GM12878 (cell line): ENCODE results near the gene SUPT4H1. TPM values are rescaled to one million over a fixed set of nuclear protein-coding genes. Genes with fewer than 3 reads are reported as not detected.

Experiments
- ATAC-seq: fragments of 200-7000 bp; cut with Tn5 transposase; 3 replicates; pipeline ENCODE4 v1.9.1; 2020; ENCODE audit warnings: mild to moderate bottlenecking, moderate library complexity
- BruUV-seq: library from RNA; stranded (reverse); fragments of 400-500 nt; replicated peaks from 2 replicates; lab custom pipeline; 2021; lab: Mats Ljungman, UMichigan
- CTCF ChIA-PET: fragments of 300-600 bp; sonication (Branson Sonifier 250); formaldehyde crosslinking; extraction: SDS; loops from one replicate; lab custom pipeline; 2021; ENCODE audit warnings: inconsistent platforms; lab: Yijun Ruan, JAX
- POLR2A ChIA-PET: fragments of 350-600 bp; formaldehyde crosslinking; extraction: SDS; loops from one replicate; lab custom pipeline; 2021; ENCODE audit warnings: inconsistent platforms; lab: Charles Lee
- RAD21 ChIA-PET: fragments of 300-600 bp; sonication (Branson Sonifier 250); formaldehyde crosslinking; loops from one replicate; lab custom pipeline; 2023; ENCODE audit warnings: antibody characterized with exemption; ENCODE audit not compliant: unreplicated experiment; lab: Charles Lee
- SMC1A ChIA-PET: fragments of 300-600 bp; sonication (Branson Sonifier 250); formaldehyde crosslinking; loops from one replicate; lab custom pipeline; 2023; ENCODE audit not compliant: unreplicated experiment, uncharacterized antibody; lab: Charles Lee
- DNase-seq: peaks from one replicate; pipeline ENCODE4 v3.0.0-alpha.2; 2011; ENCODE audit warnings: low read depth, low spot score
- FAIRE-seq: peaks from 3 replicates; lab custom pipeline; 2011; peaks lifted over from hg19 to GRCh38; lab: Jason Lieb, UNC
- H2AFZ ChIP-seq: 2 replicates; pipeline ENCODE4 v1.6.0; 2011; ENCODE audit warnings: low read depth, low read length, control low read depth; ENCODE audit not compliant: control insufficient read depth
- H3K27ac ChIP-seq: 2 replicates; pipeline ENCODE4 v1.5.1; 2011; ENCODE audit warnings: control low read depth; ENCODE audit not compliant: control insufficient read depth, insufficient read depth
- H3K27me3 ChIP-seq, 2 experiments: replicated peaks in 1 of 2; 2 replicates each; pipeline versions ENCODE4 v1.6.0 to v1.6.1; 2011; ENCODE audit warnings: low read length in 1 of 2; ENCODE audit not compliant: control insufficient read depth in 2 of 2, insufficient read depth in 2 of 2
- H3K36me3 ChIP-seq, 2 experiments: 2 replicates each; pipeline ENCODE4 v1.5.1; 2011; ENCODE audit warnings: low read length in 1 of 2; ENCODE audit not compliant: control insufficient read depth in 2 of 2, insufficient read depth in 2 of 2
- H3K4me1 ChIP-seq: 2 replicates; pipeline ENCODE4 v1.6.1; 2011; ENCODE audit warnings: mild to moderate bottlenecking, low read length, moderate library complexity, mixed read lengths; ENCODE audit not compliant: control insufficient read depth, insufficient read depth
- H3K4me2 ChIP-seq: 2 replicates; pipeline ENCODE4 v1.6.0; 2011; ENCODE audit warnings: control low read depth; ENCODE audit not compliant: control insufficient read depth, insufficient read depth
- H3K4me3 ChIP-seq: fragments of 200-600 bp; sonication (generic); 2 replicates; pipeline ENCODE4 v1.5.1; 2016
- H3K79me2 ChIP-seq: 2 replicates; pipeline ENCODE4 v1.6.0; 2011; ENCODE audit warnings: low read length; ENCODE audit not compliant: control insufficient read depth, insufficient read depth
- H3K9ac ChIP-seq: 2 replicates; pipeline ENCODE4 v1.8.0; 2011; ENCODE audit warnings: low read length, control low read depth, mixed read lengths; ENCODE audit not compliant: control insufficient read depth, insufficient read depth
- H3K9me3 ChIP-seq: replicated peaks from 3 replicates; pipeline ENCODE4 v1.5.1; 2011; ENCODE audit warnings: mild to moderate bottlenecking, low read length; ENCODE audit not compliant: control insufficient read depth, insufficient read depth
- H4K20me1 ChIP-seq: 2 replicates; pipeline ENCODE4 v1.6.0; 2011; ENCODE audit not compliant: control insufficient read depth, insufficient read depth
- BCLAF1 ChIP-seq: fragments of 450-650 bp; IDR thresholded peaks from 2 replicates; pipeline ENCODE4 v1.6.1; 2017; ENCODE audit warnings: antibody characterized with exemption, mild to moderate bottlenecking, moderate library complexity
- BRCA1 ChIP-seq: IDR thresholded peaks from 2 replicates; pipeline ENCODE4 v1.6.1; 2011; ENCODE audit warnings: low read depth, low read length, improper control_type of control experiment
- CHD4 ChIP-seq: fragments of 200-600 bp; sonication (generic); IDR thresholded peaks from 2 replicates; pipeline ENCODE4 v1.6.1; 2016; ENCODE audit warnings: mild to moderate bottlenecking
- GABPA ChIP-seq: IDR thresholded peaks from 2 replicates; pipeline ENCODE4 v1.6.1; 2014; ENCODE audit warnings: antibody characterized with exemption, low read depth, mild to moderate bottlenecking, inconsistent platforms
- IRF5 ChIP-seq: fragments of 450-650 bp; IDR thresholded peaks from 2 replicates; pipeline ENCODE4 v1.6.1; 2017; ENCODE audit warnings: borderline replicate concordance
- NFIC ChIP-seq: IDR thresholded peaks from 2 replicates; pipeline ENCODE4 v1.6.1; 2012; ENCODE audit warnings: low read depth, mild to moderate bottlenecking, inconsistent platforms, low read length, moderate library complexity
- REST ChIP-seq: IDR thresholded peaks from 2 replicates; pipeline ENCODE4 v1.6.1; 2012; ENCODE audit warnings: mild to moderate bottlenecking, low read depth, low read length
- SREBF1 ChIP-seq: IDR thresholded peaks from 2 replicates; pipeline ENCODE4 v1.6.1; 2012; ENCODE audit warnings: mild to moderate bottlenecking, low read length
- STAT3 ChIP-seq: IDR thresholded peaks from 2 replicates; pipeline ENCODE4 v1.6.1; 2011; ENCODE audit warnings: low read depth, low read length, improper control_type of control experiment
- SUZ12 ChIP-seq: fragments of 200-600 bp; sonication (generic); IDR thresholded peaks from one replicate; pipeline ENCODE4 v1.6.1; 2018; ENCODE audit warnings: antibody characterized with exemption, mild to moderate bottlenecking; ENCODE audit not compliant: unreplicated experiment
- TCF3 ChIP-seq: IDR thresholded peaks from 2 replicates; pipeline ENCODE4 v1.6.1; 2012; ENCODE audit warnings: low read depth, mild to moderate bottlenecking, low read length, borderline replicate concordance; ENCODE audit not compliant: insufficient read depth
- ZBED1 ChIP-seq: IDR thresholded peaks from 2 replicates; pipeline ENCODE4 v1.6.1; 2016; ENCODE audit warnings: borderline replicate concordance
- WGBS: methylation state at CpG from one replicate; pipeline ENCODE4 v1.1.6; 2016; ENCODE audit warnings: low lambda C conversion rate; ENCODE audit not compliant: insufficient replicate concordance, insufficient coverage; ENCODE audit errors: missing lambda C conversion rate; 5-methylcytosine and 5-hydroxymethylcytosine counted together
- in situ Hi-C: fragments of 300-500 bp; cut with MboI; formaldehyde crosslinking; loops from 9 replicates; pipeline ENCODE4 v1.14.3; 2018; ENCODE audit warnings: mixed read lengths
- intact Hi-C: fragments of 100-400 bp; cut with micrococcal nuclease; formaldehyde crosslinking; loops from one replicate; pipeline ENCODE4 v1.14.2; 2022; ENCODE audit not compliant: unreplicated experiment
- polyA plus RNA-seq, 11 experiments: library from polyadenylated mRNA; depleted of rRNA in 4 of 11; unstranded in 6 of 11; stranded (reverse) in 5 of 11; fragments of >200 nt; fragmentation: Nextera tagmentation in 4 of 11; fragmentation: Illumina TruSeq in 1 of 11; extraction: Ambion mirVana in 4 of 11; extraction: Trizol in 1 of 11; gene quantifications; 1 replicate in 1 of 11; 2 replicates in 10 of 11; pipeline versions ENCODE4 v1.2.1 to v1.2.3, GENCODE V29; 2011 to 2016; ENCODE audit warnings: inconsistent platforms in 2 of 11, missing spikeins in 2 of 11, low read depth in 1 of 11
- total RNA-seq, 4 experiments: library from RNA; depleted of rRNA in 3 of 4; stranded (reverse); fragments of >200 nt in 3 of 4; fragmentation: Illumina TruSeq in 1 of 4; extraction: Trizol in 1 of 4; gene quantifications; 2 replicates each; pipeline versions ENCODE4 v1.2.1 to v1.2.3, GENCODE V29; 2013 to 2021

SUPT4H1 gene
- total and polyA plus RNA-seq, 10 of the 15 experiments (the other 5 are each of a cell fraction or from before 2014, with no cell fraction given) = 83.8 to 293 (median 128) TPM

GRCh38 chr17:58334256-58334655 lies 17.7 kb downstream of the SUPT4H1 start:
- Histone ChIP-seq H3K27me3 (no peaks in the 10 kb centered on the region), H3K4me2 (peak overlapping the region; percentile 99), H3K4me1 (peaks cover 39% of the 10 kb centered on the region), H2AFZ (no peak overlapping the region), H3K4me3 (peak overlapping the region; percentile 83), H3K36me3 (peaks cover 6 to 14% of the 10 kb centered on the region in 2 experiments), H3K79me2 (peaks cover 92% of the 10 kb centered on the region), H4K20me1 (no peaks in the 10 kb centered on the region; the same call in 1 of the 2 replicates), H3K27ac (peak overlapping the region; percentile 100), H3K9me3 (no peaks in the 10 kb centered on the region; the same call in 2 of the 3 replicates), H3K9ac (peak overlapping the region; percentile 100)
- ChIA-PET RAD21 (interaction anchor here (1.0 to 18.1 kb wide), 4 partner anchors 8 to 431 kb away, joined by 3 to 323 read pairs (median 53); partner anchors contain the start of gene RNF43), POLR2A (interaction anchor here (0.6 to 18.5 kb wide), 5 partner anchors 10 to 82 kb away, joined by 3 to 373 read pairs (median 4); partner anchors contain the start of genes RNF43 and SUPT4H1), SMC1A (interaction anchor here (0.6 to 8.6 kb wide), 5 partner anchors 9 to 81 kb away, joined by 3 to 143 read pairs (median 7); partner anchors contain the start of gene SUPT4H1), CTCF (interaction anchor here (0.6 to 3.2 kb wide), 5 partner anchors 10 to 84 kb away, joined by 3 to 28 read pairs (median 10); partner anchors contain the start of gene RNF43)
- BruUV-seq = no TSS peak
- FAIRE-seq (no peak), ATAC-seq (no peak), DNase-seq (no peak)
- in situ Hi-C loops (loop anchor here (10.0 kb wide), 1 partner anchor 1501 kb away; no protein-coding TSS in a partner anchor), intact Hi-C loops (no loop called here)
- 0% methylated on average over 5 of the region's 5 CpGs for WGBS
- TF ChIP-seq SUZ12 = no peak
- no peak for TF ChIP-seq ZBED1
- TF ChIP-seq NFIC = no peak
- no peak for TF ChIP-seq SREBF1
- TF ChIP-seq CHD4 = no peak
- no peak for TF ChIP-seq STAT3
- TF ChIP-seq TCF3 = no peak
- TF ChIP-seq BRCA1 = no peak
- no peak for TF ChIP-seq GABPA
- TF ChIP-seq IRF5 = no peak
- TF ChIP-seq REST = no peak
- no peak for TF ChIP-seq BCLAF1
